GM21717 (cell line): ENCODE results near the gene SPATS1.
A peak's percentile ranks its signal among the peaks of the same experiment; 100 is the strongest.

Experiments used
- ATAC-seq: cut with Tn5 transposase; IDR thresholded peaks from one replicate; pipeline ENCODE4 v1.9.1; 2021; ENCODE audit warnings: mild to moderate bottlenecking, moderate library complexity; ENCODE audit not compliant: unreplicated experiment

SPATS1 gene

GRCh38 chr6:44387346-44388134, 45.1 kb downstream of the SPATS1 start, which contains the start of gene CDC5L:
TSS of gene CDC5L (plus strand) at chr6:44387706. CDS start at chr6:44387824, 118 bp downstream.
- peak; percentile 85 for ATAC-seq

DNA sequence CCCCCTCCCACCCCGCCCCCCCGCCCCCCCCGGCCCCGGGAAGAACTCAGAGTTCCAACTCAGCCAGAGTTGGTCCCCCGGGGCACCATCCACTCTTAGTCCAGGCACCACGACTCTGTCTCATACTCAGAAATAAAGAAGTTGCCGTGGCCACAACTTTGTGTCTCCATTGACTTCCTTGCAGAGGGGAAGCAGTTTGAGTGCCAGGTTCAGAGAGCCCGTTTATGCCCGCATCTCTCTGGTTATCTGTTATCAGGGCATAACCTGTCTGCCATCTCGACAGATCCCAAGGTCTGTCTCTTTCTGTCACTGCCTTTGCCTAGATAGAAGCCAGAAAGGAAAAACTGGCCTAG, 45.7 kb downstream of the SPATS1 start:
- ATAC-seq: no peak

DNA sequence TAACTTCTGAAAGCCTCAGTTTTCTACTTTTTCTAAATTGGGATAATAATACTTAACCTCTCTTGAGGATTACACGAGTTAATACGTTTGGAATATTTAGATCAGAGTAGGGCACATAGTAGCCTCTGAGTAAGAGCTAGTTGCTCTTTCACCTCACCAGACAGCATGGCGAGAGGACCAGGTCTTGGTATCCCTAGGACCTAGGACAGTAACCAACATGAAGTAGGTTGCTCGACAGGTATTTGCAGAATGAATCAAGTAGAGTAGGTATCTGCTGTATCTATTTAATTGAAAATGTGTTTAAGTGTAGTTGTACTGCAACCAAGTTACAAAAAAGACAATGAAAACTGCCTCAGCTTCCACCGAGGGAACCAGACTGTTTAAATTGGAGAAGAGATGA, 46.4 kb downstream of the SPATS1 start:
- no peak for ATAC-seq

GRCh38 chr6:44390158-44390683, 47.8 kb downstream of the SPATS1 start:
- ATAC-seq: no peak
